Measurements from ENCODE around the gene CACNA1I. TPM values are rescaled to one million over a fixed set of nuclear protein-coding genes. Genes with fewer than 3 reads are reported as not detected.
A peak's percentile ranks its signal among the peaks of the same experiment; 100 is the strongest.

The CACNA1I gene
- total and polyA plus RNA-seq, 7 donors, result under 0.01 to 0.95 (median 0.15) TPM; not detected in 3

DNA sequence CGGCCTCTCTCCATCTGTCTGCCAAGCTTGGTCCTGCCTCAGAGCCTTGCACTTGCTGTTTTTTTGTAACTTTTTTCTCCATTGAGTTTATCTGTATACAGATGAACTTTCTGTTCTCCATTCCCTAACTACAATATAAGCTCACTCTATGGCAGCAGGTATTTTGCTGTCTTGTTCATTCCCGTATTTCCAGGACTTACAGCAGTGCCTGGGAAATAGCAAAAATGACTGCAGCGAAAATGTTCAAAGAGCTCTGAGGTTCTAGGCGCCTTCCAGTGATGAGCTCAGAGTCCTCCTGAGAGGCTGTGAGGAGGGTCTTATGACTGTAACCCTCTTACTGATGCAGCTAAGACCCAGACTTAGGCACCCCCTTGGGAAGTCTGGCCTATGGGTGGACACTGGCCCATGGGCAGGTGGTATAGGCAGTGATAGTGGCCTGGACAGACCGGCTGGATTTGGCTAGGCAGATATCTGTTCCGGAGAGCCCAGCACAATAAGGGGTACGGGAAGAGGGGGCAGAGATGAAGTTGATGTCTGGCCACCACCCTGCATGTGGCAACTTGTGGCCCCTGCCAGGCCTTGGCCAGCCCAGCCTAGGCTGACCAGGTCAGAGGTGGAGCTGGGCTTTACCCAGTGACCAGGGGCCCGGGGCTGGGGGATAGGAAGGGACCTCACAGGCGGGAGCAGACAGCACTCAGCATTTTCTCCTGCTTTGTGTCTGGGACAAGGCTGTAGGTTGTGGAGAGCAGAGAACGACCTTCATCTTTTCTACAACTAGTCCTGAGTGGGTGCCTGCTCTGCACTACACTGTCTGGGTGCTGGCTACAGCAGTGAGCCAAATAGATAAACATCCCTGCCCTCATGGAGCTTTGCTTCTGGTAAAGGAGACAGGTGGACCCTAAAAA lies 45.5 kb upstream of the CACNA1I start:
- 80 to 86% methylated on average over 10 of the region's 10 CpGs for whole genome bisulfite sequencing, 2 donors
- Histone ChIP-seq H3K4me1 (peaks cover 3 to 80% (median 72%) of the 10 kb centered on the region in 4 donors), H3K9me3 (no peaks in the 10 kb centered on the region), H3K36me3 (peaks cover 27 to 50% (median 33%) of the 10 kb centered on the region in 4 donors), H3K27me3 (no peaks in the 10 kb centered on the region), H3K4me3 (peak overlapping the region in 1 of 4 donors; percentile 93), H3K27ac (peak overlapping the region; percentile 99 to 100 (median 99))
- TF ChIP-seq, protein P1, sequence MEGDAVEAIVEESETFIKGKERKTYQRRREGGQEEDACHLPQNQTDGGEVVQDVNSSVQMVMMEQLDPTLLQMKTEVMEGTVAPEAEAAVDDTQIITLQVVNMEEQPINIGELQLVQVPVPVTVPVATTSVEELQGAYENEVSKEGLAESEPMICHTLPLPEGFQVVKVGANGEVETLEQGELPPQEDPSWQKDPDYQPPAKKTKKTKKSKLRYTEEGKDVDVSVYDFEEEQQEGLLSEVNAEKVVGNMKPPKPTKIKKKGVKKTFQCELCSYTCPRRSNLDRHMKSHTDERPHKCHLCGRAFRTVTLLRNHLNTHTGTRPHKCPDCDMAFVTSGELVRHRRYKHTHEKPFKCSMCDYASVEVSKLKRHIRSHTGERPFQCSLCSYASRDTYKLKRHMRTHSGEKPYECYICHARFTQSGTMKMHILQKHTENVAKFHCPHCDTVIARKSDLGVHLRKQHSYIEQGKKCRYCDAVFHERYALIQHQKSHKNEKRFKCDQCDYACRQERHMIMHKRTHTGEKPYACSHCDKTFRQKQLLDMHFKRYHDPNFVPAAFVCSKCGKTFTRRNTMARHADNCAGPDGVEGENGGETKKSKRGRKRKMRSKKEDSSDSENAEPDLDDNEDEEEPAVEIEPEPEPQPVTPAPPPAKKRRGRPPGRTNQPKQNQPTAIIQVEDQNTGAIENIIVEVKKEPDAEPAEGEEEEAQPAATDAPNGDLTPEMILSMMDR (IDR thresholded peaks at IDR 0.05), result no peak
- no peak for TF ChIP-seq POLR2AphosphoS5 (IDR thresholded peaks at IDR 0.05)
- no peak for TF ChIP-seq EP300 (IDR thresholded peaks at IDR 0.05)
- TF ChIP-seq POLR2A (IDR thresholded peaks at IDR 0.05), result no peak
- intact Hi-C loops (cut with DNase I), result loop anchor here (5.0 kb wide), 4 partner anchors 128 to 653 kb away; partner anchors contain the start of genes CBX6, RPL3 and TAB1
- DNase-seq, result no peak

DNA sequence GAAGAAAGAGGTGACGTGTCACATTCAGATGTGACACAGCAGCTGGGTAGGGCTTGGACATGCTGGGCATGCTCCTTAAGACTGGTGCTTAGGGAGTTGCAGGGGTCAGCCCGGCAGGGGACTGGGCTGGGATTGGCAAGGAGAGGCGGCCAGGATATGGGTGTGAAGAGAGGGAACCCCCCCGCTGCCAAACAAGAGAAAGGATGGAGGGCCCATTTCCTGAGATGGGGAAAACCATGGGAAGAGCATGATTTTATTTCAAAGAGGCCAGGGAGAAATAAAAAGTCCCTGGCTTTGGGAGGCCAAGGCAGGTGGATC lies 44.9 kb upstream of the CACNA1I start:
- TF ChIP-seq EP300 (IDR thresholded peaks at IDR 0.05) (no peak), POLR2AphosphoS5 (IDR thresholded peaks at IDR 0.05) (no peak), POLR2A (IDR thresholded peaks at IDR 0.05) (no peak)
- TF ChIP-seq, protein P1 (IDR thresholded peaks at IDR 0.05), result no peak
- no peak overlapping the region for H3K4me3 ChIP-seq
- intact Hi-C loops (cut with DNase I), result loop anchor here (5.0 kb wide), 2 partner anchors 128 to 208 kb away; partner anchors contain the start of genes RPL3 and TAB1
- H3K27ac ChIP-seq, result peak overlapping the region; percentile 99 to 100 (median 99)
- DNase-seq, result no peak
- no peaks in the 10 kb centered on the region for H3K27me3 ChIP-seq
- H3K9me3 ChIP-seq, result no peaks in the 10 kb centered on the region
- 87 to 89% methylated on average over 4 of the region's 4 CpGs for WGBS, 2 donors
- H3K36me3 ChIP-seq, result peaks cover 29 to 56% (median 33%) of the 10 kb centered on the region in 4 donors
- H3K4me1 ChIP-seq, result peaks cover 3 to 87% (median 78%) of the 10 kb centered on the region in 4 donors

GRCh38 chr22:39526736-39527171 lies 43.8 kb upstream of the CACNA1I start:
- intact Hi-C loops (cut with DNase I), result loop anchor here (5.0 kb wide), 2 partner anchors 129 to 209 kb away; partner anchors contain the start of genes RPL3 and TAB1
- WGBS, 2 donors, result 54 to 78% methylated on average over 4 of the region's 4 CpGs
- TF ChIP-seq EP300 (IDR thresholded peaks at IDR 0.05), result no peak
- Histone ChIP-seq H3K4me1 (peaks cover 3 to 93% (median 86%) of the 10 kb centered on the region in 4 donors), H3K36me3 (peaks cover 21 to 47% (median 25%) of the 10 kb centered on the region in 4 donors), H3K27me3 (no peaks in the 10 kb centered on the region), H3K27ac (peak overlapping the region; percentile 38 to 99 (median 86)), H3K4me3 (no peak overlapping the region), H3K9me3 (no peaks in the 10 kb centered on the region)
- no peak for DNase-seq

- TF ChIP-seq POLR2AphosphoS5 (IDR thresholded peaks at IDR 0.05), result no peak
- TF ChIP-seq, protein P1 (IDR thresholded peaks at IDR 0.05), result no peak
- TF ChIP-seq EP300 (IDR thresholded peaks at IDR 0.05), result no peak
- TF ChIP-seq POLR2A (IDR thresholded peaks at IDR 0.05), result no peak
- no peak for DNase-seq
These were observed 43.0 kb upstream of the CACNA1I start for GRCh38 chr22:39527481-39527961.

More at GRCh38 chr22:39527481-39527961, 43.0 kb upstream of the CACNA1I start:
- H3K9me3 ChIP-seq, result no peaks in the 10 kb centered on the region
- H3K27me3 ChIP-seq, result no peaks in the 10 kb centered on the region
- H3K36me3 ChIP-seq, result peaks cover 16 to 39% (median 17%) of the 10 kb centered on the region in 4 donors
- H3K27ac ChIP-seq, result peak overlapping the region; percentile 68 to 99 (median 86)
- WGBS, 2 donors, result 18 to 60% methylated on average over 6 of the region's 6 CpGs
- H3K4me3 ChIP-seq, result no peak overlapping the region
- H3K4me1 ChIP-seq, result peaks cover 3 to 89% (median 84%) of the 10 kb centered on the region in 4 donors
- intact Hi-C loops (cut with DNase I), result loop anchor here (5.0 kb wide), 2 partner anchors 130 to 210 kb away; partner anchors contain the start of genes RPL3 and TAB1

Measured in sigmoid colon (tissue), 7 donors.